HCT116 (cell line): Measurements from ENCODE around the gene HCN3. TPM values are rescaled to one million over a fixed set of nuclear protein-coding genes. Genes with fewer than 3 reads are reported as not detected.
A peak's percentile ranks its signal among the peaks of the same experiment; 100 is the strongest.

Experiments
- ATAC-seq: fragments of 200-7000 bp; cut with Tn5 transposase; 2 replicates; pipeline ENCODE4 v1.9.1; 2020; ENCODE audit warnings: mild to moderate bottlenecking, moderate library complexity
- BruUV-seq: library from RNA; stranded (reverse); fragments of 400-500 nt; replicated peaks from 2 replicates; lab custom pipeline; 2021; lab: Mats Ljungman, UMichigan
- CTCF ChIA-PET: fragments of 300-600 bp; sonication (Branson Sonifier 250); formaldehyde crosslinking; loops from one replicate; lab custom pipeline; 2021; ENCODE audit warnings: antibody characterized with exemption; lab: Charles Lee
- POLR2A ChIA-PET: fragments of 300-600, 350-600 bp; sonication (Branson Sonifier 250); formaldehyde crosslinking; loops from one replicate; lab custom pipeline; 2021; ENCODE audit warnings: antibody characterized with exemption; lab: Charles Lee
- RAD21 ChIA-PET, 2 experiments: fragments of 300-600 bp; sonication (Branson Sonifier 250); formaldehyde crosslinking; loops; one replicate each; lab custom pipeline; 2023; ENCODE audit warnings: low total read pairs in 2 of 2; ENCODE audit not compliant: uncharacterized antibody in 2 of 2, unreplicated experiment in 2 of 2, low non-redundant PET in 1 of 2; lab: Charles Lee
- DNase-seq: peaks from one replicate; pipeline ENCODE4 v3.0.0-alpha.2; 2010; ENCODE audit warnings: low read depth, low spot score
- H2AFZ ChIP-seq: fragments of 200-600 bp; shearing (Covaris generic), sonication (generic); 2 replicates; pipeline ENCODE4 v1.6.1; 2017; ENCODE audit warnings: low read depth, mixed run types, mixed read lengths, antibody characterized with exemption, low read length; ENCODE audit not compliant: poor library complexity, severe bottlenecking
- H3K27ac ChIP-seq: 2 replicates; pipeline ENCODE4 v1.5.1; 2012; ENCODE audit warnings: low read depth, low read length
- H3K27me3 ChIP-seq: fragments of 200-600 bp; sonication (generic); 2 replicates; pipeline ENCODE4 v1.6.1; 2016; ENCODE audit warnings: mixed run types, low read length, mixed read lengths; ENCODE audit not compliant: insufficient read depth
- H3K36me3 ChIP-seq, 2 experiments: fragments of 200-500 bp in 1 of 2; fragments of 200-600 bp in 1 of 2; sonication (Bioruptor generic) in 1 of 2; sonication (generic) in 1 of 2; 2 replicates each; pipeline versions ENCODE4 v1.5.1 to v1.6.1; 2014 to 2016; ENCODE audit warnings: low read length in 2 of 2, inconsistent platforms in 1 of 2, mixed read lengths in 1 of 2, mixed run types in 1 of 2; ENCODE audit not compliant: insufficient read depth in 2 of 2, control insufficient read depth in 1 of 2
- H3K4me1 ChIP-seq, 2 experiments: fragments of 200-600 bp in 1 of 2; sonication (generic) in 1 of 2; 2 replicates each; pipeline versions ENCODE4 v1.5.1 to v1.6.1; 2012 to 2017; ENCODE audit warnings: low read length in 2 of 2, inconsistent platforms in 1 of 2, mild to moderate bottlenecking in 1 of 2, mixed read lengths in 1 of 2, mixed run types in 1 of 2, moderate library complexity in 1 of 2; ENCODE audit not compliant: insufficient read depth in 2 of 2, control insufficient read depth in 1 of 2
- H3K4me2 ChIP-seq: fragments of 200-600 bp; sonication (generic); 2 replicates; pipeline ENCODE4 v1.6.1; 2017; ENCODE audit warnings: mixed run types, low read length, mixed read lengths
- H3K4me3 ChIP-seq, 2 experiments: fragments of 200-600 bp in 1 of 2; sonication (generic) in 1 of 2; replicated peaks in 1 of 2; 2 replicates each; pipeline ENCODE4 v1.5.1; 2011 to 2016; ENCODE audit warnings: low read length in 2 of 2, control low read depth in 1 of 2, low read depth in 1 of 2, mild to moderate bottlenecking in 1 of 2, mixed read lengths in 1 of 2, mixed run types in 1 of 2
- H3K79me2 ChIP-seq: fragments of 200-600 bp; sonication (generic); 2 replicates; pipeline ENCODE4 v1.6.1; 2017; ENCODE audit warnings: mild to moderate bottlenecking, mixed run types, low read length, moderate library complexity, mixed read lengths; ENCODE audit not compliant: insufficient read depth
- H3K9ac ChIP-seq: fragments of 200-600 bp; sonication (generic); 2 replicates; pipeline ENCODE4 v1.6.1; 2016; ENCODE audit warnings: low read length, mixed read lengths
- H3K9me2 ChIP-seq: fragments of 200-600 bp; sonication (generic), shearing (Covaris generic); 2 replicates; pipeline ENCODE4 v1.6.1; 2017; ENCODE audit warnings: mixed run types, mild to moderate bottlenecking, moderate library complexity; ENCODE audit not compliant: insufficient read depth
- H3K9me3 ChIP-seq, 2 experiments: fragments of 200-500 bp in 1 of 2; fragments of 200-600 bp in 1 of 2; sonication (Bioruptor generic) in 1 of 2; sonication (generic) in 1 of 2; 2 replicates each; pipeline ENCODE4 v1.6.1; 2014 to 2017; ENCODE audit warnings: low read length in 2 of 2, mixed read lengths in 2 of 2, inconsistent platforms in 1 of 2, low read depth in 1 of 2, mild to moderate bottlenecking in 1 of 2, mixed run types in 1 of 2, moderate library complexity in 1 of 2; ENCODE audit not compliant: control insufficient read depth in 1 of 2, insufficient read depth in 1 of 2
- H4K20me1 ChIP-seq: fragments of 200-600 bp; sonication (generic), shearing (Covaris generic); 2 replicates; pipeline ENCODE4 v1.6.1; 2017; ENCODE audit warnings: mixed run types, mild to moderate bottlenecking, moderate library complexity; ENCODE audit not compliant: insufficient read depth
- CBX3 ChIP-seq: IDR thresholded peaks from 2 replicates; pipeline ENCODE4 v1.6.1; 2012; ENCODE audit warnings: low read depth
- CEBPB ChIP-seq: IDR thresholded peaks from 2 replicates; pipeline ENCODE4 v1.6.1; 2012; ENCODE audit warnings: low read depth
- CTCF ChIP-seq, 3 experiments: fragments of 200-600 bp in 1 of 3; sonication (generic) in 1 of 3; IDR thresholded peaks in 2 of 3; conservative IDR thresholded peaks in 1 of 3; 2 replicates each; pipeline ENCODE4 v1.5.1; 2012 to 2017; ENCODE audit warnings: low read depth in 2 of 3, low read length in 2 of 3, antibody characterized with exemption in 1 of 3, borderline replicate concordance in 1 of 3, control low read depth in 1 of 3, mild to moderate bottlenecking in 1 of 3, mixed read lengths in 1 of 3, mixed run types in 1 of 3, moderate library complexity in 1 of 3; ENCODE audit not compliant: insufficient read depth in 1 of 3
- POLR2A ChIP-seq: IDR thresholded peaks from 2 replicates; pipeline ENCODE4 v1.7.0; 2011; ENCODE audit warnings: borderline replicate concordance; ENCODE audit not compliant: insufficient read depth, insufficient read length; ENCODE audit errors: extremely low read depth
- POLR2AphosphoS5 ChIP-seq: IDR thresholded peaks from 2 replicates; pipeline ENCODE4 v1.6.1; 2011; ENCODE audit warnings: mild to moderate bottlenecking, low read depth, low read length, moderate library complexity
- SIN3A ChIP-seq: IDR thresholded peaks from 2 replicates; pipeline ENCODE4 v1.6.1; 2012; ENCODE audit warnings: low read depth
- SRF ChIP-seq: IDR thresholded peaks from 2 replicates; pipeline ENCODE4 v1.6.1; 2012; ENCODE audit warnings: low read depth
- TCF7L2 ChIP-seq: IDR thresholded peaks from 2 replicates; pipeline ENCODE4 v1.7.0; 2011; ENCODE audit warnings: borderline replicate concordance, inconsistent platforms; ENCODE audit not compliant: insufficient read depth, insufficient read length; ENCODE audit errors: extremely low read depth
- ZNF274 ChIP-seq: fragments of 200-500 bp; sonication (Bioruptor generic); IDR thresholded peaks from 2 replicates; pipeline ENCODE4 v1.6.1; 2014; ENCODE audit warnings: mild to moderate bottlenecking, low read depth, low read length, inconsistent platforms
- intact Hi-C: fragments of 100-400 bp; cut with micrococcal nuclease; formaldehyde crosslinking; loops from 2 replicates; pipeline ENCODE4 v1.10.0; 2022
- total RNA-seq: library from RNA; stranded (reverse); gene quantifications from one replicate; pipeline ENCODE4 v1.2.1, GENCODE V29; 2021; ENCODE audit not compliant: unreplicated experiment

The HCN3 gene
- total RNA-seq, 1 experiment from 2014 or later = 8.5 TPM

GRCh38 chr1:155228096-155228427, 49.2 kb upstream of the HCN3 start:
- Histone ChIP-seq H3K36me3 (no peaks in the 10 kb centered on the region), H3K27me3 (no peaks in the 10 kb centered on the region), H3K9me2 (no peaks in the 10 kb centered on the region), H3K9me3 (no peaks in the 10 kb centered on the region), H3K4me1 (peaks cover 17 to 43% of the 10 kb centered on the region in 2 experiments), H3K4me3 (peak overlapping the region; percentile 29 to 69), H3K79me2 (peaks cover 11% of the 10 kb centered on the region), H3K4me2 (peak overlapping the region; percentile 88), H2AFZ (no peak overlapping the region), H4K20me1 (no peaks in the 10 kb centered on the region), H3K27ac (peak overlapping the region; percentile 62), H3K9ac (peak overlapping the region; percentile 78)
- DNase-seq = no peak
- CTCF ChIA-PET = interaction anchor here (1.3 kb wide), 1 partner anchor 24 kb away, joined by 3 read pairs; no protein-coding TSS in a partner anchor
- POLR2A ChIA-PET = interaction anchor here (1.9 kb wide), 1 partner anchor 16 kb away, joined by 7 read pairs; no protein-coding TSS in a partner anchor
- ATAC-seq = no peak
- no peak for TF ChIP-seq SIN3A
- TF ChIP-seq POLR2A = no peak
- TF ChIP-seq ZNF274 = no peak
- no peak for TF ChIP-seq TCF7L2
- TF ChIP-seq CBX3 = no peak
- no peak for TF ChIP-seq POLR2AphosphoS5
- no peak for TF ChIP-seq CTCF (IDR thresholded peaks at IDR 0.05 in 2 of 3, conservative IDR thresholded peaks at IDR 0.05 in 1 of 3; ENCODE audit: borderline replicate concordance in 1 of 3, insufficient read depth in 1 of 3, low read depth in 2 of 3, low read length in 2 of 3)
- no peak for TF ChIP-seq CEBPB
- no peak for TF ChIP-seq SRF
- RAD21 ChIA-PET = no interaction called here
- BruUV-seq = TSS peak; percentile 93
- intact Hi-C loops = no loop called here
